PC-3 (cell line): ENCODE measurements around the gene MRPS10.

Source experiments
- EZH2 ChIP-seq: fragments of 300-600 bp; sonication (generic); IDR thresholded peaks from one replicate; pipeline ENCODE4 v1.6.1; 2017; ENCODE audit warnings: antibody characterized with exemption, mild to moderate bottlenecking, low read length; ENCODE audit not compliant: unreplicated experiment
- TF ChIP-seq, protein P1 (sequence below): fragments of 300-600 bp; sonication (generic); conservative IDR thresholded peaks from 2 replicates; pipeline ENCODE4 v1.5.1; 2017; ENCODE audit warnings: antibody characterized with exemption, low read depth, mild to moderate bottlenecking, low read length

DNA sequence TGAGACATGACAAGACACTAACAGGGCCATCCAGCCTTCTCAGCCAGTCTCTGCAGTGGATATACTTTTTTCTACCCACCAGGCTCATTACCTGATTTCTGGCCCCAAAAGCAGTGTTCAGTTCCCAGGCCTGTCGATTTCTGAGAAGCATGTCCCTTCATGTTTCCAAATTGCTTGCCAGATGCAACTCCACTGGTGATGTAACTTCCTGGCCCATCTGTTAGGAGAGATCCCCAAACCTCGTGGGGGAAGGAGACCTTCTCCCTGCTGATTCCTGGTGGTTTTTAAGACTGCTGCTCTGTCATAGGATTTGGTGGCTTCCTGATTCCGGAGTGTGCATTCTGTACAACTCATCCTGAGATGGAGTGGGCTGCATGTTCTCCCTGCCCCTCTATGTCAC is 31.6 kb upstream of the MRPS10 start:
- TF ChIP-seq, protein P1, sequence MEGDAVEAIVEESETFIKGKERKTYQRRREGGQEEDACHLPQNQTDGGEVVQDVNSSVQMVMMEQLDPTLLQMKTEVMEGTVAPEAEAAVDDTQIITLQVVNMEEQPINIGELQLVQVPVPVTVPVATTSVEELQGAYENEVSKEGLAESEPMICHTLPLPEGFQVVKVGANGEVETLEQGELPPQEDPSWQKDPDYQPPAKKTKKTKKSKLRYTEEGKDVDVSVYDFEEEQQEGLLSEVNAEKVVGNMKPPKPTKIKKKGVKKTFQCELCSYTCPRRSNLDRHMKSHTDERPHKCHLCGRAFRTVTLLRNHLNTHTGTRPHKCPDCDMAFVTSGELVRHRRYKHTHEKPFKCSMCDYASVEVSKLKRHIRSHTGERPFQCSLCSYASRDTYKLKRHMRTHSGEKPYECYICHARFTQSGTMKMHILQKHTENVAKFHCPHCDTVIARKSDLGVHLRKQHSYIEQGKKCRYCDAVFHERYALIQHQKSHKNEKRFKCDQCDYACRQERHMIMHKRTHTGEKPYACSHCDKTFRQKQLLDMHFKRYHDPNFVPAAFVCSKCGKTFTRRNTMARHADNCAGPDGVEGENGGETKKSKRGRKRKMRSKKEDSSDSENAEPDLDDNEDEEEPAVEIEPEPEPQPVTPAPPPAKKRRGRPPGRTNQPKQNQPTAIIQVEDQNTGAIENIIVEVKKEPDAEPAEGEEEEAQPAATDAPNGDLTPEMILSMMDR = no peak
- no peak for TF ChIP-seq EZH2
